Hippocampal formation (tissue), 2 donors: Measurements from ENCODE around the gene FAM217A.

Experiments
- DNase-seq, 2 donors: peaks; one replicate each; lab custom pipeline; 2025; lab: John Stamatoyannopoulos, UW

Gene FAM217A

DNA sequence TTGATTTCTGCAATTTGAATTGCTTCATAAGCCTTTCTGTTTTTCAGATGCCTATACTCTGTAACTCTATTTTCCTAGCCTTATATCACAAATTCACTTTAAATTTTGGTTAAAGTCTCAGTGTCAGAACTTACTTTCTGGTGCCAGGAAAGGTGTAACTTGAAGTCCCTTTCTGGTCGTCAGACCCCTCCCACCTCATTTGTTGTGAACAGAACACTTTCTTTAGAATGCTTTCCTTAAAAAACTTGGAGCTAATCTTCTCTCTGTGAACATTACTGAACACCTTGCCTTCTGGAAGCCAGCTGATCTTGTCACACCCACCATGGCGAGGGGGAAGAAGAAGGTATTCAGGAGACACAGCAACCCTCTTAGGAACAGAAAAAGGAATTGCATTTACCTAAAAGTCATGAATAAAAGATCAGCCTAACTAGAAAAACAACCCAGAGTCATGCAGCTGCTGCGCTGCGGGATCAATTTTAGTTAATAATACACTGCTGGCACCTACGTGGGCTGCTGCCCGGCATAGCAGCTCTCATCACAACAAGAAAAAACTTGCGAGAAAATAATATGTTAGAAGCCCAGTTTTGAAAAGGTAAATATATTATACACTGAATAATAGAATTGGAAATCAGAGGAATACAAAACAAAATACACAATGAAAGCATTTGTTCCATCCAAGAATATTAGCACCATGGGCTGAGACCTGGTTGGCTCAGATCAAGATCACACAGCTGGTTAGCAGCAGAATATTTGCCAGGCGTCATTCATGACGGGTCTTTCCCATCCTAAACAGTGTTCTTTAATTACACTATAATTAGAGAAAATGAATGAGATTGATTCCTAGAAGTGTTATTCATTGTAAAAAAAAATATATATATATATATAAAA lies 5.8 kb upstream of the FAM217A start:
- DNase-seq: no peak

DNA sequence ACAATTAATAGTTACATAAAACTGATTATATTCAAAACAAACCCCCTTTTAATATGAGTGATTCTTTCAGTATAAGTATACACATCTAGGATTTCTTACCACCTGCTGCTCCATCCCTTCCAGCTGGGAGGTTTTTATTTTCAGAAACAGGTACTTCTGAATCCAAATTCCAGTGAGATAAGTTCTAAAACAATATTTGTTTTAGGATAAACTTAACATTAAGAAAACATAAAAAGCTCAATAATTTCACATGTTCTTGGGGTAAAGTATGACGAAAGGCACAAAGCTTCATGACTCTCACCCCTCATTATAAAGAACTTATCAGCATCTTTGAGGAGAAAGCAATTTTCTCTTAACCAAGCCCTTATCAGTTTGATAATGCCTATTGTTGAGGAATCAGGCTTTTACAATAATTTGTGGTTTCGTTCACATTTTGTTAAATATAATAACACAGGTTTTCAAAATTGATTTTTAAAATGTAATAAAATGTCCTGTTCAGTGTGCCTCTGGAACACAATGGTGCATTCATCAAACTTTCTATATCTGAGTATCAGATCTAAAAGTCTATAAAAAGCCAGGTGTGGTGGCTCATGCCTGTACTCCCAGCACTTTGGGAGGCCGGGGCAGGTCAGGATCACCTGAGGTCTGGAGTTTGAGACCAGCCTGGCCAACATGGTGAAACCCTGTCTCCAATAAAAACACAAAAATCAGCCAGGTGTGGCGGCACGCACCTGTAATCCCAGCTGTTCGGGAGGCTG lies 4.3 kb downstream of the FAM217A start:
- no peak for DNase-seq

DNA sequence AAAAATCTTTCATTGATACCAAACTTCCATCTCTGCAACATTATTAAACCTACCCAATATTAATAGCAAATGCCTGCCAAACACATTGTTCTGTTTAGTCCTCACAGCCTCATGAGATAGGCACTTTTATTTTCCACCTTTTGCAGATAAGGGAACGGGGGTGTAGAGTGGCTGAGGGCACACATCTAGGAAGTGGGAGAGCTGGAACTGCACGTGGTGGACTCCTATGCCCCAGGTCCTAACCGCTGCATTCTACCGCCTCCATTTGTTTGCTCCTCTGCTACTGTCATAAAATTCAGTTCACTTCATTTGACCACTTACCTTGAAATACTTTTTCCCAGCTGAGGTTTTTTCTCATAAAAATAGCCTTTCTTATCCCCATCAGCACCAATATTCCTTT lies 7.6 kb downstream of the FAM217A start:
- DNase-seq: no peak

DNA sequence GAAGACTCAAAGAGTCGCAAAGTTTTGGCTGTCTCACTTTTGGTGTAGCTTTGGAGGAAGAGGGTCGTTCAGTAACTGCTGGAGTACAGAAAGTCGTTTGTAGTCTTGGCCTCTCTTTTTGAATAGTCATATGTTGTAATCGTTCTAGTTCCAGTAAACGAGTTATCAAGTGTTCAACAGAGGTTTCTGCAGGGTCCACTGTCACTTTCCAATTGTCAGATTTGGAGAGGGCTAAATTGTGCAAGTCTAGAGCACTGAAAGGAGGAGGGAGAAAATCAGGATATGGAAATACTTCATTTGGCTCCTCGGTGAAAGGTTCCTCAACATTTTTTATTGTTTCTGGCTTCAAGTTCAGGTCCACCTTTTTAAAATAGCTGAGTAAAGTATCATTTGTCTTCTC lies 9.7 kb downstream of the FAM217A start:
- DNase-seq: no peak

DNA sequence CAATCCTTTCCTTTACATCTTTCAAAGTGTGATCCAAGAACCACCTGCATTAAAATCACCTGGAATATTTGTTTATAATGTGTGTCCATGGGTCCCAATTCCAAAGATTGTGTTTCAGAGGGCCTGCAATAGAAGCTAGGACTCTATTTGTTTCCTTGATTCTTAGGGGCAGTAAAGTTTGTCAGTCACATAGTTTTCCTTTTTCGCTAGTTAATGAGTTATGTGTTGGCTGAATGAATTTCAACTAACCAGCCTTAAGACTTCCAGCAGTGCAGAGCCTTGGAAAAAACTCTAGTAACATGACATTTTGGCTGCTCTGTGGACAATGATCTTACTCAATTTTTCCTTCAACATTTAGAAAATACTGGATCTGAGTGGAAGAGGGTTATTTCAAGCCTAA lies 11.3 kb downstream of the FAM217A start:
- no peak for DNase-seq

DNA sequence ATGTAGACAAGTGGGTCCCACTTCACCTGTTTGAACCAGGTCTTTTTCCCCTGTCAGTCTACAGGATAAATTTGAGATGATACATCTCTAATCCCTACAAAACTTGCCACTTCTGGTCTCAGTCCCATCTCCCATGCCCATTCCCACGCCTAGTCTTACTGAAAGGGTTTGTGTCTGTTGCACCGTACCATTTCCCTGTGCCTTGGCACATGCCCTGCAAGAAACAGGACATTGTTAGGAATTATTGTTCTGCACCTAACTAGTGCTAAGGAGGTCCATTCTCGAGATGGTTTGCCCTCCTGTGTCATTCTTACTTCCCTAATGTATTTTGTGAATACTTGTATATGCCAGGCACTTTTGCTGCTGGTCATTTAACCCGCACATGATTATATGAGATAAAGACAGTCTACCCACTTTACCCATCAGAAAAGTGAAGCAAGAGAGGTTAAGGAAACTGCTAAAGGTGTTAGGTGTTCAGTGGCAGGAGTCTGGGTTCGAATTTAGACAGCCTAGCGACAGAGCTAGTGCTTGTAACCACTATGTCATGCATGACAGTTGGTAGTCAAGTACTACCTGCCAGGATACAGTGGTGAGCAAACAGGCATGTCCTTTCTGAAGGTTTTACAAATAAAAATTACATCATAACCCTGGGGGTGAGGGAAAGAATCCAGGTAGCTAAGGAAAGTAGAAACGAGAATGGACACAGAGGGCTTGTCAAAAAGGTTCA lies 12.7 kb downstream of the FAM217A start:
- DNase-seq: no peak

DNA sequence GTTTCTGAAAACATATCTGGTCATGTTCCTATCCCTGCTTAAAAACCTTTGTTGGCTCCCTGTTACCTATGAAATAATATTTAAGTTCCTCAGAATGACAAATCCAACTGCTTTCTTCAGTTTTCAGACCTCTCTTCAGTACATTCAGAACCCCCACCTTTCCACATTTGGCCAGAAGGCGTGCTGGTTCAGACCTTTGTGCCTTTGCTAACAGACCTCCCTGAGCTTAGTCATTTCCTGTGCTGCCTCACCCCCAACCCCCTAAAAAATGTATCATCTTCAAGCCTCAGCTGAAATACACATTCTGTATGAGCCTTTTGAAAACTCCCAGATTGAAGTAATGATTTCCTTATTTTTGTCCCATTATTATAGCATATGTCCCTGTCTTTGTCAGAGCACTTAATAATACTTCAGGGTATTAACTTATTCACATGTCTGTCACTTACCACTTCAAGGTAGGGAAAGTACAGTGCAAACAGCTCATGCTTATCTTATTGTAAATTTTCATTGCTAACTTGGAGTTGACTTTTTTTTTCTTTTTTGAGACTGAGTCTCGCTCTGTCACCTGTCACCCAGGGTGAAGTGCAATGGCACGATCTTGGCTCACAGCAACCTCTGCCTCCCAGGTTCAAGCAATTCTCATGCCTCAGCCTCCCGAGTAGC lies 19.7 kb downstream of the FAM217A start:
- no peak for DNase-seq

DNA sequence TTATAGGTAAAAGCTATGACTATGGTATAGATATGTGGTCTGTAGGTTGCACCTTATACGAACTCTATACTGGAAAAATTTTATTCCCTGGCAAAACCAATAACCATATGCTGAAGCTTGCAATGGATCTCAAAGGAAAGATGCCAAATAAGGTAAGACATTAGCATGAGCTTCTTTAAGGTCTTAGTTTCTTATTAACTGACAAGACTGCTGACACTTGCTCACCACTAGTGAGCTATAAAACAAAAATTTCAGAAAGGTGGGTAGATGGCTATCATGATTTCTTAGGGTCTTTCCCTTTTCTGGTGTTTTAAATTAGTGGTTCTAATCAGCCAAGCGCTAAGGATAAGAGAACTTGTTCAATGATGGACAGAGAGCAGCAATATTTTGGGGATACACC lies 21.9 kb downstream of the FAM217A start:
- no peak for DNase-seq

DNA sequence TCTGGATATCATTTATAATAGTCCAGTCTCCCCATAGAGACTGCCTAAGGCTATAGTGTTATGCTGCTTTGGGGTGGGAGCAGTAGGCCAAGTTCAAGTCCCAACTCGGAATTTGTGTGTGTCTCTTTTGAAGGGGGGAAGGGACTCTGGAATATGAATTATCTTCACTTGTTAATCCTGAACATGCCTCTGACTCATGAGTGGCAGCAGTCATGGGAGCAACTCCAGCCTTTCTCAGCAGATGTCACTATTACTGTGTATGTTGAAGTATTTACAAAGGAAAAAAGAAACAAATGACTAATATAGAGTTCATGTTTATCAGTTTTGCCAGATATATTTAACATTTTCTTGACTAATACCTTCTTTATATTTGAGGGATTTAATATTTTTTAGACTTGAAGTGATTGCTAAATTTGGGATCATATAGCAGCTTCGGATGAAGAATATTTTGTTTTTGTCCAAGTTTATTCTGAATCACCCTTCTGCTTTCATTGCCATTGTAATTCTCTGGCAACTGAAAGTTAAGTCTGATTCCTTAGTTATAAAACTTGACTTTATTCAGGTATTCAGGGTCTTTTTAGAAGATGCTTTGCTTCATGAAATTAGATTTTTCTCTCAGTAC lies 23.4 kb downstream of the FAM217A start:
- DNase-seq: peak in 1 of 2 donors; percentile 48

DNA sequence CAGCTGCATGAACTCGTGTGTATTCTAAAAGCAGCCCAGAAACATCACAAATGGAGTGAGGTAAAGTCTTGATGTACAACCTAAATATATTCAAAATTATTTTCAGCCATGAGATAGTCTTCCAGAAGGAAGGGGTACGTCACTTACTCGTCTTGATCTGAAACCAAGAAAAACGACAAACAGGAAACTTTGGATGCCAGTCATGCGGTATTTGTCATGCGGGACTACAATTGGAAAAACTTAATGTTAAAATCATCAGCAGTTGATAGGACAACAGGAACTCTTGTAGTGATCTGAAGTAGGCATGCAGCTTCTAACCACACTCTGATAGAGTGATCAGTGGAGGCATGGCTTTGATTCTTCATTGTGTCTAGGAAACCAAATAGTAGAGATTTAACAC lies 29.7 kb downstream of the FAM217A start:
- DNase-seq: no peak

DNA sequence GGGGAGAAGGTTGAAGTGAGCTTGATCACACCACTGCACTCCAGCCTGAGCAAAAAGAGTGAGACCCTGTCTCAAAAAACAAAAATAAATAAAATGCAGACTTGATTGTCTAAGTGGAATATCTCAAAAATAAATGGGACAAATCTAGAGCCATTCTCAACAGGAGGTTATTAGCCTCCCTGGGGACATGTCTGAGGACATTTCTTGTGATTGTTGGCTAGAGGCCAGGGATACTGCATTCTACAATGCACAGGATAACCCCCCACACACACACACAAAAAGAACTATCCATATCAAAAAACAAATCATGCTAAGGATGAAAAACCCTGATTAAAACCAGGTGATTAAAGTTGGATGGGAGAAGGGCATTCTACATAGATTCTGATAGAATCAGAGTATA lies 37.5 kb downstream of the FAM217A start:
- DNase-seq: no peak

DNA sequence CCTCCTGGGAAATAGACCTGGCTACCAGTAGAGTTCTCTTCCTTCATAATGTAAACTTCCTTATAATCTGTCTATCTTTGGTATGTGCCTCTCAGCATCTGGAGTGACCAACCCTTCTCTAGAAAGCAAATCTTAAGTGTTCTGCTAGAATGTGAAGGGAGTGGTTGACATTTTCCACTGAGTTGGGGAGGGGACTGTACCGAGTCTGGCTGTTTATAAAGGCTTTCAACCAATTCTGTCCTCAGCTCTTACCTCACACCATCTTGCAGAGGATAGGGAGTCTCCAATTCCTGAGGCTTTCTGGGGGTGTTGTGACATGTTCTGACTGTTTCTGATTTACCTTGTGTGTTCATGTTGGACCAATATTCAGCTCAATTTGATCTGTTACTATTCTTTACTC lies 39.6 kb downstream of the FAM217A start:
- DNase-seq: no peak

DNA sequence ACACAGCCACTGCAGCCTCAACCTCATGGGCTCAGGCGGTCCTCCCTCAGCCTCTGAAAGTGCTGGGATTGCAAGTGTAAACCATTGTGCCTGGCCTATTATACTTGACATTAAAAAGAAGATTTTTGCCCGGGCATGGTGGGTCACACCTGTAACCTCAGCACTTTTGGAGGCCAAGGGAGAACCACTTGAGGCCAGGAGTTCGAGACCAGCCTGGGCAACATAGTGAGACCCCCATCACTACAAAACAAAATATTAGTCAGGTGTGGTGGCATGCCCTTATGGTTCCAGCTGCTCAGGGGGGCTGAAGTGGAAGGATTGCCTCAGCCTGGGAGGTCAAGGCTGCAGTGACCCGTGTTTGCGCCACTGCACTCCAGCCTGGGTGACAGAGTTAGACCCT lies 42.4 kb downstream of the FAM217A start:
- no peak for DNase-seq

DNA sequence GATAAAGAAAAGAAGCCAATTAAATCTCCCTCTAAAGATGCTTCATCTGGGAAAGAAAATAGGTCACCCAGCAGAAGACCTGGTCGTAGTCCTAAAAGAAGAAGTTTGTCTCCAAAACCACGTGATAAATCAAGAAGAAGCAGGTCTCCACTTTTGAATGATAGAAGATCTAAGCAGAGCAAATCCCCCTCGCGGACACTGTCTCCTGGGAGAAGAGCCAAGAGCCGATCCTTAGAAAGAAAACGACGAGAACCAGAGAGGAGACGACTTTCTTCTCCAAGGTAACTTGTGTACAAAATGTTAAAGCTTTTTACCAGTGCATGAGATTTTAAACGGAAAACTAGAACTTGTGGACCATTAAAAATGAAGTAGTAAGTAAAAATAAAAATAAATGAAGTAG lies 46.5 kb downstream of the FAM217A start:
- DNase-seq: no peak

DNA sequence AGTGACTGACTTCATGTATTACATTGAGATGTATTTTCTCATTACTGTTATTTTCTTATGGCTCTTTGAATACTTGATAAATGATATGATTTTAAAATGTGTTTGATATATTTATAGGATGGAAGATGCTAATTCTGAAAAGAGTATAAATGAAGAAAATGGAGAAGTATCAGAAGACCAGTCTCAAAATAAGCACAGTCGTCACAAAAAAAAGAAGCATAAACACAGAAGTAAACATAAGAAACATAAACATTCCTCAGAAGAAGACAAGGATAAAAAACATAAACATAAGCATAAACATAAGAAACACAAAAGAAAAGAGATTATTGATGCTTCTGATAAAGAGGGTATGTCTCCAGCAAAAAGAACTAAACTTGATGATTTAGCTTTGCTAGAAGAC lies 47.5 kb downstream of the FAM217A start:
- DNase-seq: no peak

DNA sequence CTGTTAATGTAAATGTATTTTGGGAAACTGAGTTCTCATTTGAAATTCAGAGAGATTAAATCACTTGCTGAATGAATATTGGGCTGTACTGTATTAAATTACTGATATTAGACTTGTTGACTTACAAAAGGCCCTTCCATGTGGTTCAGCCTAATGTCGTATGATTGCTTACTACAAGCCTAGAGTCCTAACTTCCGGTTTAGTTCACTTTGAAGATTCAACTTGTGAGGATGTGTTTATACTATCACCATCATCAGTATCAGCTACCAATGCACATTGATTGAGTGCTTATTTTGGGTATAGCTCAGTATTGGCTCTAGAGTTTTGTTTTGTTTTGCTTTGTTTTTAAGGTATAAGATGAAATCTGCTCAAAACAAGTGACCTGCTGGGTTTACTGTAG lies 48.3 kb downstream of the FAM217A start:
- no peak for DNase-seq

DNA sequence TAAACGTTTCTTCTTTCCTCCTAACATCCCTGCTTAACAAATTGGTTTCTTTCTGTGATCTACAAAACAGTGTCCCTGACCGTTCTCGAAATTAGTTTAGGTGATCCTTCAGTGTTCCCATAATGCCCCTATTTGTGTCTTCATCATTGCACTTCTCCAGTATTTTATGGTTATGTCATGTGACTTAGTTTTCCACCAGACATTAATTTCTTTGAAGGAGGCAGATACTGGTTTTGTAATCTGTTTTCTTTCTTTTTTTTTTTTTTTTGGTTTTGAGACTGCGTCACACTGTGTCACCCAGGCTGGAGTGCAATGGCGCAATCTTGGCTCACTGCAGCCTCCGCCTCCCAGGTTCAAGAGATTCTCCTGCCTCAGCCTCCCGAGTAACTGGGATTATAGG lies 49.2 kb downstream of the FAM217A start:
- no peak for DNase-seq

DNA sequence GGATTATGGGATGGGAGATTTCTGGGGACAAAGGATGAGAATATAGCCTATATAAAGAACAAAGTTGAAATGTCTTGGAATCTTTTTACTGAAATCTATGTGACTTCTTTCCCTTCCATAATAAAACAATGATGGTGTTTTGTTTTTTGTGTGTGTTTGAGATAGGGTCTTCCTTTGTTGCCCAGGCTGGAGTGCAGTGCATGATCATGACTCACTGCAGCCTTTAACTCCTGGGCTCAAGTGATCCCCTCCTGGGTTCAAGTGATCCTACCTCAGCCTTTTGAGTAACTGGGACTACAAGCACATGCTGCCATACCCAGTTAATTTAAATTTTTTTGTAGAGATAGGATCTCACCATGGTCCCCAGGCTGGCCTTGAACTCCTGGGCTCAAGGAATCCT lies 50.9 kb downstream of the FAM217A start:
- DNase-seq: no peak

DNA sequence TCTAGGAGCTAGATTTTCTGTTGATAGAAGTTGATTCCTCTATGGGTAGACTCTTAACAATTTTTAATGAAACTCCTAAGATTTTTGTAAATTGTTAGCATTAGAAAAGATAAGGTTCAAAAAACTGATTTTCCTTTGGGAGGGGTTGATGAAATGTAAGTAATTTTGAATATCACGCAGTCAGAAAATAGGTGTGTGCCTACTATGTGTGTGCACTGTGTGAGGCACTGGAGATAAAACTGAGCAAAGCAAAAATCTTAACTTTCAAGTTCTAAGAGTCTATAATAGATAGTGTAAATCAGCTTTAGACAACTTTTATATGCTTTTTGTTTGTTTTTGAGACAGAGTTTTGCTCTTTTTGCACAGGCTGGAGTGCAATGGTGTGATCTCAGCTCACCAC lies 53.3 kb downstream of the FAM217A start:
- no peak for DNase-seq

DNA sequence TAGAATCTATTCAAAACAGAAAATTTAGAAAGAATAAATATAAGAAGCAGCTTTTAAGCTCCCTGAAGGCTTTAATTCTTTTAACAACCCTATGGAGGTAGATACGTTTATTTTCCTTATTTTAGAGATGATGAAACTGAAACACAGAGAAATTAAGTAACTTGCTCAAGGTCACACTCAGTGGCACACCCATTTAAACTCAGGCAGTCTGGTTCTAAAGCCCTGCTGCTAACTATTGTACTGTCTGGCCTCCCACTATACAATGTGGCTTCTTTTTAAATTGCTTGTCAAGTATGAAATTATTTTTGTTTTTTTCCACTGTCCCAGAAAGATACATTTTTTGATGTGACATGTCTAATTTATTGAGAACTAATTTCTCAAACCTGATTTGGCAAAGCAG lies 55.7 kb downstream of the FAM217A start:
- DNase-seq: no peak

DNA sequence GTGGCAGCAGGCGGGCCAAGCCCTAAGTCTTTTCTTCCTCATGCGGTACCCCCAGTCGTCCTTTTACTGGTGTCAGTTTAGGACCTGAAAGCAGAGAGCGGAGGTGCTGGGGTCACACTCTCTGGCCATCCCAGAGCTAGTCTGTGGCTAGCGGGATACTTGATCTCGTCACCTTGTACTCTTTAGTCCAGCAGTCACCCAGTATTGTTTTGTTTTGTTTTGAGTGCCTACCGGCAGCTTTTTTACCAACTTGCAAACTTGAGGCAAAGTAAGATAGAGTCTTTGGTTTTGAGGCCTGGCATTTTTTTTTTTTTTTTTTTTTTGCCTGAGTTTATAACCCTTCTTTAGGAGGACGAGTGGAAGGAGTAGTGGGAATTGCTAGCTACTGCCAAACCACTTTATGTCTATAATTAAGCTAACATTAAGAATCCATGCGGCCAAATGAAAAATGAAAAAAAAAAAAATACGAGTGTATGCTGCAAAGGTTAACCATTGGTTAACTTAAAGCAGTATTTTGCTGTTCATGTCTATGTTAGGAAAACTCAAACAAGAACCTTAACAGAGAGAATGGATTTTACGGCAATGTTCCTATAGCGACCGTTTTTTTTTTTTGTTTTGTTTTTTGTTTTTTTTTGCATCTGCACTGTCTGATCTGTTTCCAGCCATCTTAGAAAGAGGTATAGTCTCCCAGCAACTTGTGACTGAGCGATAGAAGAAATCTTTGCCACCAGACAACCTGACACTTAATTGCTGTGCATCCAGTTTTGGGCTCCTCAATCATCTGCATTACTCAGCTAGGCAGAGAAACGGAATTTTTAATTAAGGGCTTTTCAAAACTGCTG lies 56.9 kb downstream of the FAM217A start:
- no peak for DNase-seq
